Ectodermal cell (in vitro differentiated cells): ENCODE measurements around the gene HIC1.

Experiments
- H3K27ac ChIP-seq: 2 replicates; pipeline ENCODE4 v1.7.0; 2013; ENCODE audit warnings: mild to moderate bottlenecking, low read depth, low read length; ENCODE audit not compliant: insufficient read depth, poor library complexity, severe bottlenecking
- H3K27me3 ChIP-seq: 2 replicates; pipeline ENCODE4 v1.7.0; 2013; ENCODE audit warnings: mild to moderate bottlenecking, low read length; ENCODE audit not compliant: insufficient read depth, control insufficient read depth, poor library complexity, severe bottlenecking
- H3K36me3 ChIP-seq: one replicate; pipeline ENCODE4 v1.7.0; 2013; ENCODE audit warnings: low read length; ENCODE audit not compliant: control insufficient read depth, insufficient read depth
- H3K4me1 ChIP-seq: one replicate; pipeline ENCODE4 v1.7.0; 2013; ENCODE audit warnings: low read length; ENCODE audit not compliant: control insufficient read depth, insufficient read depth
- H3K4me3 ChIP-seq: 2 replicates; pipeline ENCODE4 v1.7.0; 2013; ENCODE audit warnings: low read depth, low read length, control low read depth; ENCODE audit not compliant: insufficient read depth
- H3K9me3 ChIP-seq: 2 replicates; pipeline ENCODE4 v1.7.0; 2013; ENCODE audit warnings: mild to moderate bottlenecking, low read length, moderate library complexity; ENCODE audit not compliant: control insufficient read depth
- WGBS, 2 experiments: methylation state at CpG; one replicate each; pipeline ENCODE4 v1.1.7; 2013; ENCODE audit warnings: missing lambda C conversion rate in 2 of 2; 5-methylcytosine and 5-hydroxymethylcytosine counted together

HIC1 gene

DNA sequence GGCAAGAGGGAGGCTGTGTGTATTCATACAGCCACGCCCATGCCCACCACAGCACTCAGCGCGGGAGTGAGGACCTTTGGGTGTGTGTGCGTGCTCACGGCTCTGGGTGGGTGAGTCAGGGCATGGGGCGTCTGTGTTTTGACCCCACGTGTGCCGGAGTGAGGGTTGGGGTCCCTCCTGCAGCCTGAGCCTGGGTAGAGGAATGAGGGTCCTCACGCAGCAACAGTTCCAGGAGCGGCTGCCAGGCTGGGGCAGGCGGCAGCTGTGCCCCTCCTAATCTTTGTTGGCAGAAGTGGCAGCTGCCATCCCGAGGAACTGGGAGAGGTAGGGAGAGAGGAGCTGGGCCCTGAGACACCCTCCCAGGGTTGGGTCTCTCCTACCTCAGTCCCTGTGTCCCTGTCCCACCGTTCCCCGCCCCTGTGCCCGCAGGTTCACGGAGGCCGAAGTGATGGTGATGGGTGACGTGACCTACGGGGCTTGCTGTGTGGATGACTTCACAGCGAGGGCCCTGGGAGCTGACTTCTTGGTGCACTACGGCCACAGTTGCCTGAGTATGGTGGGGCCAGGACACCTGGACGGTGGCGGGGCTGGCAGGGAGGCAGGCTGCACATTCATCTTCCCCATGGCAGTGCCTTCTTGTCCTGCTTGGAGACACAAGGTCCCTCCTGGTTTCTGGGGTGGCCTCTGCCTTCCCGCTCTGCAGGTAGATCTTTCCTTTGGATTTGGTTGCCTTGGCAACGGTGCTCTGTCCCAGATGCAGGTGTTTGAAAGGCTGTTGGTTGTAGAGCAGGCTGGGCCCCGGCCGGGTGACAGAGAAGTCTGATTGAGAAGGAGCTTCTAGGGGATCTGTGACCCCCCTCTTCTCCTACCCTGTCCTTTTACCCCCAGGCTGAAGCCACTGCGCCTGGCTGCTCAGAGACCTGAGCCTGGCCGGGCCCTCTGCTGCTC lies 19.1 kb upstream of the HIC1 start:
- Histone ChIP-seq H3K9me3 (no peaks in the 10 kb centered on the region), H3K4me3 (no peak overlapping the region), H3K36me3 (no peaks in the 10 kb centered on the region), H3K27ac (no peak overlapping the region), H3K27me3 (no peaks in the 10 kb centered on the region), H3K4me1 (peaks cover 17% of the 10 kb centered on the region)
- 91% methylated on average over 29 of the region's 29 CpGs for WGBS, 2 experiments

DNA sequence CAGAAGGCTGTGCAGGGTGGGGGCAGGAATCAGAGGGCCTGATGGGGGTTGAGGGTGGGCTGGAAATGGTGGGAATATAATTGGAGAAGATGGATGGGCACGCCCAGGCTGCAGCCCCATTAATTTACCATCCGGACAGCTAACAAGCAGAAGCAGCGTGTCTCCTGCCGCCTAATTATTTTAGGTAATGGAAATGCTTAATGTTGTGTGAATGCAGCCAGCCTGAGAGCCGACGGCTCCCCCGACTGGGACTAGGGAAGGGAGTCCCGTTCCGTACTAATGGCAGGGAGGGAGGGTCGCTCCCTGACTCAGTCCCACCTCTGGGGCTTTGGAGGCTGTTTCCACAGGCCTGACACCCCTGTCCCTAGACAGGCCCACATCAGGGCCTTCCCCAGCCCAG lies 17.7 kb upstream of the HIC1 start:
- Histone ChIP-seq H3K4me3 (no peak overlapping the region), H3K9me3 (no peaks in the 10 kb centered on the region), H3K27me3 (no peaks in the 10 kb centered on the region), H3K27ac (no peak overlapping the region), H3K4me1 (peaks cover 14% of the 10 kb centered on the region), H3K36me3 (no peaks in the 10 kb centered on the region)
- 93 to 98% methylated on average over 10 of the region's 10 CpGs for WGBS, 2 experiments

DNA sequence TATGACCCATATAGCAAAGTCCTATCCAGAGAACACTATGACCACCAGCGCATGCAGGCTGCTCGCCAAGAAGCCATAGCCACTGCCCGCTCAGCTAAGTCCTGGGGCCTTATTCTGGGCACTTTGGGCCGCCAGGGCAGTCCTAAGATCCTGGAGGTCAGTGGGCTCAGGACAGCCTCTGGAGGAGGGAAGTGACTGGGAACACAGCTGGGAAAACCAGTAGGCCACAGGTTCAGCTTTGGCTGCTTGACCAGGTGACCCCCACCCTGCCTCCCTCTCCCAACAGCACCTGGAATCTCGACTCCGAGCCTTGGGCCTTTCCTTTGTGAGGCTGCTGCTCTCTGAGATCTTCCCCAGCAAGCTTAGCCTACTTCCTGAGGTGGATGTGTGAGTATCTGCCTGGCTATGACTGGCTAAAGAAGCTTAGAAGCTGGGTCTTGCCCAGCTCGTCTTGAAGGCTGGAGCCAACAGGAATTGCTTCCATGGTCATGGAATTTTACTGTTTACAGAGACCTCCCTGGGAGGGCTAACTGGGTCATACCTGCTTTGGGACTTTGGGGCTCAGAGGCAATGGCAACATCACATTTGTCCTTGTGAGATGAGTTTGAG lies 14.6 kb upstream of the HIC1 start:
- H3K4me1 ChIP-seq, result peaks cover 7% of the 10 kb centered on the region
- WGBS, 2 experiments, result 87 to 94% methylated on average over 7 of the region's 7 CpGs
- H3K27me3 ChIP-seq, result no peaks in the 10 kb centered on the region
- H3K36me3 ChIP-seq, result peaks cover 8% of the 10 kb centered on the region
- H3K9me3 ChIP-seq, result no peaks in the 10 kb centered on the region
- H3K27ac ChIP-seq, result no peak overlapping the region
- no peak overlapping the region for H3K4me3 ChIP-seq

DNA sequence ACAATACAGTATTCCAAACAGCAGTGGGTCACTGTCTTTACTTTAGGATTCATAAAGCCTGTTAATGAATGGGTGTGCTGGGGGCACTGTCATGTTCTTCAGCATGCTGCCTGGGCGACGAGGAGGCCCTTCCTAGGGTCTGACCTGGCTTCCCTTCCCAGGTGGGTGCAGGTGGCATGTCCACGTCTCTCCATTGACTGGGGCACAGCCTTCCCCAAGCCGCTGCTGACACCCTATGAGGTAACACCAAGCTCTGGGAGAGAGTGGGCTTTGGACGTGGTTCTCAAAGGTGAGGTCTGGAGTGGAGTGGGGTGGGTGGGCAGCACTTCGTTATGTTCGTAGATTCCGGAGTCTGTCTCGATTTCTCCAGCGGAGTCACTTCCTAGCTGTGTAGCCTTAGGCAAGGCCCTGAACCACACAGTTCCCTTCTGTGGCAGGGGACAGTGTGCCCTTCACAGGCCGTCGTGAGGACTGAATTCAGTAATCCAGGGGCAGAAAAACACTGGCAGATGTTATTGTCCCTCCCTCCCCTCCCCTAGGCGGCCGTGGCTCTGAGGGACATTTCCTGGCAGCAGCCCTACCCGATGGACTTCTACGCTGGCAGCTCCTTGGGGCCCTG lies 13.9 kb upstream of the HIC1 start:
- WGBS, 2 experiments, result 62 to 64% methylated on average over 16 of the region's 16 CpGs
- Histone ChIP-seq H3K27ac (no peak overlapping the region), H3K9me3 (no peaks in the 10 kb centered on the region), H3K4me3 (peak overlapping the region; percentile 73), H3K27me3 (no peaks in the 10 kb centered on the region), H3K4me1 (peaks cover 7% of the 10 kb centered on the region), H3K36me3 (peaks cover 8% of the 10 kb centered on the region)

DNA sequence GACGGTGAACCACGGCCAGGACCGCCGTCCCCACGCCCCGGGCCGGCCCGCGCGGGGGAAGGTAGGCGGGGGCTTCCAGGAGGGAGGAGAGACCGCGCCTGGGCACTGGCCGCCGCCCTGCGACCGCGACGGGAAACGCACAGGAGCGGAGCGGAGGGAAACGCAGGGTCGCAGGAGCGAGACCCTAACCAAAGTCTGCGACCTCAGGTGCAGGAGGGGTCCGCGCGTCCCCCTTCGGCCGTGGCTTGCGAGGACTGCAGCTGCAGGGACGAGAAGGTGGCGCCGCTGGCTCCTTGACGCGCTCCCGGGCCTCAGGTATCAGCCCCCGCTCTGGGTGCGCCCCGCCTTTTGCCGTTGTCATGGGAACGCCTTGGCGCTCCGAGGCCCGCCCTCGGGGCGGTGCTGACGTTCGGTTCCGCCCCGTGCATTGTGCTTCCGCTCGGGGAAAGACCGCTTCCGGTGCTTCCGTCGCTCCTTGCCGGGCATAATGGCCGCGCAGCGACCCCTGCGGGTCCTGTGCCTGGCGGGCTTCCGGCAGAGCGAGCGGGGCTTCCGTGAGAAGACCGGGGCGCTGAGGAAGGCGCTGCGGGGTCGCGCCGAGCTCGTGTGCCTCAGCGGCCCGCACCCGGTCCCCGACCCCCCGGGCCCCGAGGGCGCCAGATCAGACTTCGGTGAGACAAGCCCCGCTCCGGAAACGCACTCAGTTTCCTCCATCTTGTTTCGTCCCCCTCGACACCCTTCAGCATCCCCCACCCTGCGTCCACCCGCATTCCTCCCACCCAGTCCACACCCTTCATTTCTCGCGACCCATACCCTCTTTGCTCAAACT lies 13.1 kb upstream of the HIC1 start, which contains the start of gene OVCA2:
OVCA2 (plus strand) TSS at position 462 of the 829 bp plus-strand sequence; CDS start at position 488, 26 bp downstream.
- Histone ChIP-seq H3K27me3 (peaks cover 3% of the 10 kb centered on the region), H3K27ac (peak within 1 kb of the TSS; percentile 62), H3K4me1 (peaks cover 7% of the 10 kb centered on the region), H3K4me3 (peak within 1 kb of the TSS; percentile 73), H3K36me3 (peaks cover 8% of the 10 kb centered on the region), H3K9me3 (no peaks in the 10 kb centered on the region)
- WGBS, 2 experiments, result 0% methylated on average over 93 of the region's 93 CpGs

DNA sequence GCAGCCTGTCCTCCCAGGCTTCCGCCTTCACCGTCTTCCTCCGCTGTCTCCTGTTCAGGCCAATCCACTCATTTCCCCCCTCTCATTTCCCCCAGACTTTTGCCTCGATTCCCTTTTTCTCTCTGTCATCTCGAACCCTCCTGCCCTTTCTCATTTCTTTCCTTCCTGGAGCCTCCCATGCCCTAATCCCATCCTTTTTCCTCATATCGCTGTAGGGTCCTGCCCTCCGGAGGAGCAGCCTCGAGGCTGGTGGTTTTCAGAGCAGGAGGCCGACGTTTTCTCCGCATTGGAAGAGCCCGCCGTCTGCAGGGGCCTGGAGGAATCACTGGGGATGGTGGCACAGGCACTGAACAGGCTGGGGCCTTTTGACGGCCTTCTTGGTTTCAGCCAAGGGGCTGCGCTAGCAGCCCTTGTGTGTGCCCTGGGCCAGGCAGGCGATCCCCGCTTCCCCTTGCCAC lies 12.5 kb upstream of the HIC1 start:
- 38 to 39% methylated on average over 17 of the region's 17 CpGs for WGBS, 2 experiments
- no peaks in the 10 kb centered on the region for H3K9me3 ChIP-seq
- peak overlapping the region; percentile 30 for H3K27ac ChIP-seq
- peaks cover 7% of the 10 kb centered on the region for H3K27me3 ChIP-seq
- peaks cover 8% of the 10 kb centered on the region for H3K36me3 ChIP-seq
- H3K4me1 ChIP-seq, result peaks cover 7% of the 10 kb centered on the region
- H3K4me3 ChIP-seq, result peak overlapping the region; percentile 73

DNA sequence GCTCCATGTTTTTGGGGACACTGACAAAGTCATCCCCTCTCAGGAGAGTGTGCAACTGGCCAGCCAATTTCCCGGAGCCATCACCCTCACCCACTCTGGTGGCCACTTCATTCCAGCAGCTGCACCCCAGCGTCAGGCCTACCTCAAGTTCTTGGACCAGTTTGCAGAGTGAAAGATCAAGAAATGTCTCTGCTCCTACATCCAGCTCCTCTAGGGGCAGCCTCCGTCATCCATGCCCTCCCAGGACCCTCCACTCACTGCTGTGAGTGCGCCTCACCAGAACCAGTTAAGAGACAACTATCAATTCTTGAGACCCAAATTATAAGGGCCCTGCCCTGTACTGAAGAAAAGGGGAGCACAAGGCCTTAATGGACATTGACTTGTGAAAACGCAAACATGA lies 12.0 kb upstream of the HIC1 start:
- no peaks in the 10 kb centered on the region for H3K9me3 ChIP-seq
- no peak overlapping the region for H3K27ac ChIP-seq
- peaks cover 7% of the 10 kb centered on the region for H3K4me1 ChIP-seq
- 92 to 93% methylated on average over 5 of the region's 5 CpGs for WGBS, 2 experiments
- H3K4me3 ChIP-seq, result peak overlapping the region; percentile 73
- H3K36me3 ChIP-seq, result peaks cover 8% of the 10 kb centered on the region
- peaks cover 13% of the 10 kb centered on the region for H3K27me3 ChIP-seq

DNA sequence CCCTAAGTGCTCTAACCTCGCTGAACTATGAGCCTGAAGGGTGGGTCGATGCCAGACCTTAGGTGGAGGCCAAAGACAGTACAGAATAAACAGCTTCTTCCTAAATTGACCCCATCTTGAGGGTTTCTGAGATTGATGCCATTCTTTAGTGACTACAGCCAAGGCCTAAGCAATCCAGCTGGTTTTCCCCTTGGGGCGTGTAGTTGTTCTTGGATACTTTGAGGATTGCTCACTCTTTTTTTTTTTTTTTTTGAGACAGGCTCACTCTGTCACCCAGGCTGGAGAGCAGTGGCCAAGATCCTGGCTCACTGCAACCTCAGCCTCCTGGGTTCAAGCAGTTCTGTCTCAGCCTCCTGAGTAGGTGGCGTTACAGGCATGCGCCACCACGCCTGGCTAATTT lies 11.1 kb upstream of the HIC1 start:
- Histone ChIP-seq H3K27me3 (peaks cover 21% of the 10 kb centered on the region), H3K4me3 (no peak overlapping the region), H3K4me1 (peaks cover 10% of the 10 kb centered on the region), H3K9me3 (no peaks in the 10 kb centered on the region), H3K36me3 (peaks cover 8% of the 10 kb centered on the region), H3K27ac (no peak overlapping the region)
- 89 to 97% methylated on average over 6 of the region's 6 CpGs for WGBS, 2 experiments

DNA sequence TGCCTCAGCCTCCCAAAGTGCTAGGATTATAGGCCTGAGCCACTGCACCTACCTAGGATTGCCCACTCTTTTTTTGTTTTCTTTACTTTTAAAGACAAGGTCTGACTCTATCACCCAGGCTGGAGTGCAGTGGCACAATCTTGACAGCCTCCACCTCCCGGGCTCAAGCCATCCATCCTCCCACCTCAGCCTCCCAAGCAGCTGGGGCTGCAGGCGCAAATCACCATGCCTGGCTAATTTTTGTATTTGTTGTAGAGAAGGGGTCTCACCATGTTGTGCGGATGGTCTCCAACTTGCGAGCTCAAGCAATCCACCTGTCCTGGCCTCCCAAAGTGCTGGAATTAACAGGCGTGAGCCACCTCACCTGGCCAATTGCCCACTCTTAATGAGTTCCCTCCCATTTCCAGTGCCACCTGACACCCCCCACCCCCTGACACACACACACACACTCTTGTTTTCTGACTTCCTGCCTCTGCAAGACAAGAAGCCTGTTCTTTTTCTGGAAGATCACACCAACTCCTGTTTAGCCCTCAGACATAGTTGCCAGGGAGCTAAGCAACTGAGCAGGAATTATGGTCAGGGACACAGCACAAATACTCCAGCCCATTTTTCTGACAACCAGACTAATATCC lies 10.5 kb upstream of the HIC1 start:
- peaks cover 27% of the 10 kb centered on the region for H3K27me3 ChIP-seq
- 92 to 94% methylated on average over 5 of the region's 5 CpGs for WGBS, 2 experiments
- H3K27ac ChIP-seq, result no peak overlapping the region

More for the DNA sequence above, 10.5 kb upstream of the HIC1 start:
- Histone ChIP-seq H3K36me3 (peaks cover 8% of the 10 kb centered on the region), H3K9me3 (no peaks in the 10 kb centered on the region), H3K4me3 (no peak overlapping the region), H3K4me1 (peaks cover 16% of the 10 kb centered on the region)
